Spleen (tissue), 11 donors: ENCODE results near the gene BATF. TPM values are rescaled to one million over a fixed set of nuclear protein-coding genes. Genes with fewer than 3 reads are reported as not detected.

Source experiments
- DNase-seq: peaks from one replicate; pipeline ENCODE4 v3.0.0-alpha.2; 2020
- H3K27ac ChIP-seq, 8 donors: fragments of 200-600 bp; sonication (generic) in 7 of 8; 1 replicate in 4 of 8; 2 replicates in 4 of 8; pipeline versions ENCODE4 v1.5.0 to v1.8.0; 2016 to 2021; ENCODE audit warnings: inconsistent platforms in 4 of 8, mild to moderate bottlenecking in 4 of 8, moderate library complexity in 1 of 8
- H3K27me3 ChIP-seq, 7 donors: fragments of 200-600 bp; sonication (generic) in 6 of 7; replicated peaks in 1 of 7; 1 replicate in 4 of 7; 2 replicates in 3 of 7; pipeline versions ENCODE4 v1.5.0 to v1.8.0; 2016 to 2021; ENCODE audit warnings: inconsistent platforms in 3 of 7, mild to moderate bottlenecking in 1 of 7
- H3K36me3 ChIP-seq, 6 donors: fragments of 200-600 bp; sonication (generic) in 5 of 6; 1 replicate in 4 of 6; 2 replicates in 2 of 6; pipeline versions ENCODE4 v1.5.0 to v1.8.0; 2016 to 2021; ENCODE audit warnings: inconsistent platforms in 2 of 6
- H3K4me1 ChIP-seq, 6 donors: fragments of 200-600 bp; sonication (generic) in 5 of 6; 1 replicate in 3 of 6; 2 replicates in 3 of 6; pipeline versions ENCODE4 v1.5.0 to v1.8.0; 2016 to 2021; ENCODE audit warnings: inconsistent platforms in 3 of 6
- H3K4me3 ChIP-seq, 8 donors: fragments of 200-600 bp; sonication (generic) in 7 of 8; 1 replicate in 4 of 8; 2 replicates in 4 of 8; pipeline versions ENCODE4 v1.5.0 to v1.8.0; 2016 to 2021; ENCODE audit warnings: inconsistent platforms in 4 of 8, mild to moderate bottlenecking in 4 of 8, moderate library complexity in 2 of 8
- H3K9me3 ChIP-seq, 8 donors: fragments of 200-600 bp; sonication (generic) in 7 of 8; 1 replicate in 4 of 8; 2 replicates in 4 of 8; pipeline versions ENCODE4 v1.5.0 to v1.8.0; 2016 to 2021; ENCODE audit warnings: inconsistent platforms in 4 of 8
- CTCF ChIP-seq, 11 experiments: fragments of 200-600 bp in 7 of 11; fragments of 450-650 bp in 4 of 11; sonication (generic) in 4 of 11; IDR thresholded peaks in 8 of 11; conservative IDR thresholded peaks in 3 of 11; 1 replicate in 7 of 11; 2 replicates in 4 of 11; pipeline versions ENCODE4 v1.4.0 to v1.8.0; 2016 to 2021; ENCODE audit warnings: antibody characterized with exemption in 11 of 11, inconsistent platforms in 4 of 11, mild to moderate bottlenecking in 1 of 11
- POLR2A ChIP-seq, 3 donors: fragments of 450-650 bp; IDR thresholded peaks; one replicate each; pipeline ENCODE4 v1.5.1; 2017; ENCODE audit warnings: antibody characterized with exemption in 3 of 3, mild to moderate bottlenecking in 1 of 3
- POLR2AphosphoS5 ChIP-seq, 3 donors: sonication (generic); formaldehyde crosslinking; IDR thresholded peaks; one replicate each; pipeline ENCODE4 v1.5.1; 2017; ENCODE audit warnings: antibody characterized with exemption in 3 of 3
- WGBS, 5 donors: extraction: QIAGEN DNeasy Blood & Tissue Kit in 3 of 5; methylation state at CpG; one replicate each; pipeline versions ENCODE4 v1.1.5 to v1.1.7; 2013 to 2018; 5-methylcytosine and 5-hydroxymethylcytosine counted together
- intact Hi-C: fragments of 100-400 bp; cut with DNase I; formaldehyde crosslinking; loops from one replicate; pipeline ENCODE4 v1.15.0; 2023; ENCODE audit warnings: low total_unique reads
- polyA plus RNA-seq, 3 donors: library from polyadenylated mRNA; stranded (reverse); fragments of 200-250 nt; gene quantifications; one replicate each; pipeline ENCODE4 v1.2.1, GENCODE V29; 2013
- total RNA-seq, 7 donors: library from RNA; depleted of rRNA in 3 of 7; stranded (reverse); fragments of >200 nt in 3 of 7; fragmentation: NEBNext Ultra II Directional in 4 of 7; extraction: Animal tissue kit (Norgen Biotek cat#: 25700) in 4 of 7; gene quantifications; one replicate each; pipeline versions ENCODE4 v1.1.0 to v1.2.1, GENCODE V29; 2016 to 2021
- donor health status: healthy with polysubstance abuse.
- donor health status: DM: no; HTN: no; CAD: no; lungs with moderate emphysema.
- donor health status: DM: no; HTN: no; CAD: no.
- donor health status: Bipolar disorder and iron deficiency.
- donor health status: healthy.
- donor health status: DM: no; HTN: no; CAD: no.
- donor health status: DM: yes; HTN: yes; CAD: no.

The BATF gene
- total and polyA plus RNA-seq, 10 donors: 14.4 to 67.9 (median 41.8) TPM

- peaks cover 11 to 18% (median 16%) of the 10 kb centered on the region in 6 donors for H3K4me1 ChIP-seq
- WGBS, 5 donors: 68 to 76% (median 76%) methylated on average over 1 of the region's 1 CpG
- no peak overlapping the region for H3K27ac ChIP-seq
- peaks cover 2 to 40% (median 31%) of the 10 kb centered on the region in 8 donors for H3K9me3 ChIP-seq
- H3K4me3 ChIP-seq: no peak overlapping the region
- H3K36me3 ChIP-seq: no peaks in the 10 kb centered on the region
- H3K27me3 ChIP-seq: no peaks in the 10 kb centered on the region
- intact Hi-C loops: no loop called here
- TF ChIP-seq POLR2AphosphoS5 (IDR thresholded peaks at IDR 0.05): no peak
- TF ChIP-seq CTCF (IDR thresholded peaks at IDR 0.05 in 8 of 11, conservative IDR thresholded peaks at IDR 0.05 in 3 of 11): no peak
- DNase-seq: no peak
Measured at GRCh38 chr14:75510547-75510946, 11.7 kb upstream of the BATF start.

- no peak for DNase-seq
Measured at GRCh38 chr14:75511201-75511600, 11.1 kb upstream of the BATF start.

GRCh38 chr14:75513911-75514672 lies 8.2 kb upstream of the BATF start:
- H3K27ac ChIP-seq: peak overlapping the region; percentile 43 to 82 (median 78)
- no peak for DNase-seq
- peaks cover 20 to 37% (median 27%) of the 10 kb centered on the region in 6 donors for H3K4me1 ChIP-seq
- WGBS, 5 donors: 59 to 75% (median 63%) methylated on average over 12 of the region's 12 CpGs
- H3K27me3 ChIP-seq: no peaks in the 10 kb centered on the region
- intact Hi-C loops: no loop called here
- no peaks in the 10 kb centered on the region for H3K36me3 ChIP-seq
- H3K9me3 ChIP-seq: peaks cover 2 to 25% (median 21%) of the 10 kb centered on the region in 8 donors
- H3K4me3 ChIP-seq: no peak overlapping the region
- TF ChIP-seq CTCF (IDR thresholded peaks at IDR 0.05 in 8 of 11, conservative IDR thresholded peaks at IDR 0.05 in 3 of 11): no peak
- no peak for TF ChIP-seq POLR2A (IDR thresholded peaks at IDR 0.05)
- TF ChIP-seq POLR2AphosphoS5 (IDR thresholded peaks at IDR 0.05): no peak

More at GRCh38 chr14:75511201-75511600, 11.1 kb upstream of the BATF start:
- Histone ChIP-seq H3K4me3 (no peak overlapping the region), H3K27me3 (no peaks in the 10 kb centered on the region), H3K9me3 (peaks cover 2 to 39% (median 31%) of the 10 kb centered on the region in 8 donors), H3K4me1 (peaks cover 18 to 25% (median 23%) of the 10 kb centered on the region in 6 donors), H3K36me3 (no peaks in the 10 kb centered on the region), H3K27ac (no peak overlapping the region)
- TF ChIP-seq POLR2A (IDR thresholded peaks at IDR 0.05) (no peak), POLR2AphosphoS5 (IDR thresholded peaks at IDR 0.05) (no peak), CTCF (IDR thresholded peaks at IDR 0.05 in 8 of 11, conservative IDR thresholded peaks at IDR 0.05 in 3 of 11) (no peak)
- intact Hi-C loops: no loop called here
